GM23338 (cell line): ENCODE measurements around the gene TAS2R41. TPM values are rescaled to one million over a fixed set of nuclear protein-coding genes. Genes with fewer than 3 reads are reported as not detected.

Experiments
- ATAC-seq: fragments of 200-7000 bp; cut with Tn5 transposase; 3 replicates; pipeline ENCODE4 v1.9.1; 2020
- DNase-seq: peaks from one replicate; pipeline ENCODE4 v3.0.0-alpha.2; 2015; ENCODE audit warnings: low spot score
- H2AFZ ChIP-seq: fragments of 200-600 bp; sonication (generic); 2 replicates; pipeline ENCODE4 v1.8.0; 2016; ENCODE audit warnings: antibody characterized with exemption, mild to moderate bottlenecking, moderate library complexity
- H3F3A ChIP-seq: fragments of 200-600 bp; sonication (generic); replicated peaks from 2 replicates; pipeline ENCODE4 v1.8.0; 2017; ENCODE audit warnings: antibody characterized with exemption, mixed run types, low read depth
- H3K27ac ChIP-seq: fragments of 200-600 bp; sonication (generic); 2 replicates; pipeline ENCODE4 v1.6.1; 2016; ENCODE audit warnings: low read depth
- H3K27me3 ChIP-seq: fragments of 200-600 bp; sonication (generic); 2 replicates; pipeline ENCODE4 v1.8.0; 2016; ENCODE audit warnings: mild to moderate bottlenecking, mixed run types, moderate library complexity; ENCODE audit not compliant: insufficient read depth
- H3K36me3 ChIP-seq: fragments of 200-600 bp; sonication (generic); 2 replicates; pipeline ENCODE4 v1.8.0; 2016; ENCODE audit warnings: mild to moderate bottlenecking; ENCODE audit not compliant: insufficient read depth
- H3K4me1 ChIP-seq: fragments of 200-600 bp; sonication (generic); 2 replicates; pipeline ENCODE4 v1.8.0; 2016; ENCODE audit warnings: mild to moderate bottlenecking, moderate library complexity; ENCODE audit not compliant: insufficient read depth
- H3K4me2 ChIP-seq: fragments of 200-600 bp; sonication (generic); 2 replicates; pipeline ENCODE4 v1.7.1; 2017; ENCODE audit warnings: mixed run types
- H3K4me3 ChIP-seq: fragments of 200-600 bp; sonication (generic); 2 replicates; pipeline ENCODE4 v1.6.1; 2016; ENCODE audit warnings: mixed run types
- H3K79me2 ChIP-seq: fragments of 200-600 bp; sonication (generic); replicated peaks from 2 replicates; pipeline ENCODE4 v1.8.0; 2017; ENCODE audit warnings: mild to moderate bottlenecking; ENCODE audit not compliant: insufficient read depth
- H3K9me2 ChIP-seq: fragments of 200-600 bp; sonication (generic); 2 replicates; pipeline ENCODE4 v1.8.0; 2017; ENCODE audit not compliant: insufficient read depth
- H4K20me1 ChIP-seq: fragments of 200-600 bp; sonication (generic); replicated peaks from 2 replicates; pipeline ENCODE4 v1.8.0; 2017; ENCODE audit warnings: mild to moderate bottlenecking; ENCODE audit not compliant: insufficient read depth
- H3K27ac Mint-ChIP-seq: 2 replicates; pipeline ENCODE4 v1.8.0; 2020; ENCODE audit warnings: inconsistent platforms, mild to moderate bottlenecking, moderate library complexity, mixed read lengths
- H3K27me3 Mint-ChIP-seq: 3 replicates; pipeline ENCODE4 v1.8.0; 2022; ENCODE audit warnings: low read depth, mild to moderate bottlenecking, moderate library complexity, mixed read lengths, inconsistent platforms; ENCODE audit not compliant: insufficient read depth, poor library complexity
- H3K36me3 Mint-ChIP-seq: 3 replicates; pipeline ENCODE4 v1.8.0; 2021; ENCODE audit warnings: low read depth, mild to moderate bottlenecking, inconsistent platforms, moderate library complexity, mixed read lengths
- H3K4me1 Mint-ChIP-seq: 3 replicates; pipeline ENCODE4 v1.8.0; 2020; ENCODE audit warnings: mild to moderate bottlenecking, inconsistent platforms, mixed read lengths
- H3K4me3 Mint-ChIP-seq: 3 replicates; pipeline ENCODE4 v1.8.0; 2021; ENCODE audit warnings: moderate library complexity, mild to moderate bottlenecking, inconsistent platforms, mixed read lengths
- H3K9me3 Mint-ChIP-seq: 3 replicates; pipeline ENCODE4 v1.8.0; 2020; ENCODE audit warnings: moderate library complexity, mild to moderate bottlenecking, inconsistent platforms, mixed read lengths
- EZH2phosphoT487 ChIP-seq: fragments of 200-600 bp; sonication (generic); IDR thresholded peaks from one replicate; pipeline ENCODE4 v1.8.1; 2018; ENCODE audit warnings: antibody characterized with exemption; ENCODE audit not compliant: unreplicated experiment
- NANOG ChIP-seq: IDR thresholded peaks from 2 replicates; pipeline ENCODE4 v1.6.1; 2016; ENCODE audit warnings: antibody characterized with exemption, borderline replicate concordance
- POLR2AphosphoS5 ChIP-seq: IDR thresholded peaks from 2 replicates; pipeline ENCODE4 v1.6.1; 2016; ENCODE audit warnings: antibody characterized with exemption, low read depth
- STAT1 ChIP-seq: IDR thresholded peaks from one replicate; pipeline ENCODE4 v1.6.1; 2016; ENCODE audit warnings: antibody characterized with exemption; ENCODE audit not compliant: unreplicated experiment
- ZNF114 ChIP-seq: fragments of 250-450 bp; sonication (Bioruptor Pico); IDR thresholded peaks from 2 replicates; pipeline ENCODE4 v1.5.0; 2020; ENCODE audit warnings: mild to moderate bottlenecking, moderate library complexity
- ZNF331 ChIP-seq: fragments of 250-450 bp; sonication (Bioruptor Pico); IDR thresholded peaks from 2 replicates; pipeline ENCODE4 v1.5.0; 2020; ENCODE audit warnings: low read depth, mild to moderate bottlenecking, moderate library complexity
- polyA plus RNA-seq: library from polyadenylated mRNA; unstranded; fragments of >200 nt; fragmentation: Nextera tagmentation; extraction: Ambion mirVana; gene quantifications from 2 replicates; pipeline ENCODE4 v1.2.1, GENCODE V29; 2016
- total RNA-seq: library from RNA; depleted of rRNA; stranded (reverse); fragments of >200 nt; shearing (Covaris generic); gene quantifications from 2 replicates; pipeline ENCODE4 v1.2.3, GENCODE V29; 2014
- TF ChIP-seq, protein P1 (sequence below): IDR thresholded peaks from 2 replicates; pipeline ENCODE4 v1.6.1; 2016; ENCODE audit warnings: antibody characterized with exemption

Gene TAS2R41
- total and polyA plus RNA-seq, 2 experiments from 2014 or later = 1.2 TPM; not detected in 1

DNA sequence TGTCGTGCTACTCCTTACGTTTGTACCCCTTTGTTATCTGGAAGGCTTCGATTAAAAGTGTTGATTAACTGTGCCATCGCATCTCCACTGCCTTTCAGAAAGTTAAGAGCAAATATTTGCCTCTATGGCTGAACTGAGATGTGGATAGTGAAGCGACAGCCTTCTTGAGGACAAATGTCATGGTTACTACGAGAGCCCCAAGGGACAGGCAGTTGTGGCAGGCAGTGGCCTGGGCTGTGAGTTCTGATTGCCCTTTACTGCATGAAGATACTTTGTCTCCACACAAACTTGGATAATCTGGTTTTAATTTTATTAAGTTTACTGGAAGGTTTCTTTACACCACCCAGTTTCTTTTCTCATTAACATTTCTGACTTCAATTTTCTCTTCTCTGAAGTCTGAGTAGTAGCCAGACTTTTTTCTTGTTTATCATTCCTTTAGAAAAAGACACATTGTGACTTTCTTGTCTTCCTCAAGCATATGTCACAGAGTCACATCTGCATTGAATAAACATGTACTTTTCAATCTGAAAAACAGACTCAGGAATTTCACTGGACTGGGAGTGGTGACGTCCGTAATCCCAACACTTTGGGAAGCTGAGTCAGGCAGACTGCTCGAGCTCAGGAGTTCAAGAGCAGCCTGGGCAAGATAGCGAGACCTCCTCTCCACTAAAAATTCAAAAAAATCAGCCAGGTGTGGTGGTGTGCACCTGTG lies 1.5 kb downstream of the TAS2R41 start (continued):
- TF ChIP-seq ZNF331 (CRISPR knock-in tag) (no peak), POLR2AphosphoS5 (no peak), STAT1 (no peak)
- TF ChIP-seq, protein P1, sequence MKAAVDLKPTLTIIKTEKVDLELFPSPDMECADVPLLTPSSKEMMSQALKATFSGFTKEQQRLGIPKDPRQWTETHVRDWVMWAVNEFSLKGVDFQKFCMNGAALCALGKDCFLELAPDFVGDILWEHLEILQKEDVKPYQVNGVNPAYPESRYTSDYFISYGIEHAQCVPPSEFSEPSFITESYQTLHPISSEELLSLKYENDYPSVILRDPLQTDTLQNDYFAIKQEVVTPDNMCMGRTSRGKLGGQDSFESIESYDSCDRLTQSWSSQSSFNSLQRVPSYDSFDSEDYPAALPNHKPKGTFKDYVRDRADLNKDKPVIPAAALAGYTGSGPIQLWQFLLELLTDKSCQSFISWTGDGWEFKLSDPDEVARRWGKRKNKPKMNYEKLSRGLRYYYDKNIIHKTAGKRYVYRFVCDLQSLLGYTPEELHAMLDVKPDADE = no peak

DNA sequence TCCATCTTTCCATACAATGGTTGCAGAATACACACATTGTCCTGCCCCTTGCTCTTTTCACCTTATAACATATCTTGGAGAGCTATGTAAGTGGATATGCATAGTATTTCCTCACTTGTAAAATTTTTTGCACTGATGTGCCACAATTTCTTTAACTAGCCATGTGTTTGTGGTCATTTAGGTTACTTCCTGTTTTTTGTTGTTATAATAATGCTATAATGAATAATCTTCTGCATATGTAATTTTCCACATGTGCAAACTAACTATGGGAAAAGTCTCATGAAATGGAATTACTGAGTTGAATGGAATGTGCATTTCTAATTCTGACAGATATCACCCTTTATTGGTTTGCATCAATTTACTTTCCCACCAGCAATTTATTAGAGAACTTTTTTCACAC lies 2.8 kb downstream of the TAS2R41 start:
- Histone ChIP-seq H3K27me3 (no peaks in the 10 kb centered on the region), H3F3A (no peaks in the 10 kb centered on the region), H3K9me2 (no peaks in the 10 kb centered on the region), H3K4me1 (no peaks in the 10 kb centered on the region), H4K20me1 (0 out of 2 replicates have a peak, but pooled peaks cover 2% of the 10 kb centered on the region), H3K79me2 (no peaks in the 10 kb centered on the region), H3K4me2 (no peak overlapping the region), H3K36me3 (no peaks in the 10 kb centered on the region), H3K4me3 (no peak overlapping the region), H3K27ac (no peak overlapping the region), H2AFZ (no peak overlapping the region)
- no peak for ATAC-seq
- no peak for TF ChIP-seq EZH2phosphoT487
- no peak for DNase-seq
- Mint-ChIP-seq H3K9me3 (no peaks in the 10 kb centered on the region), H3K4me1 (no peaks in the 10 kb centered on the region; the same call in 2 of the 3 replicates), H3K27ac (no peak overlapping the region), H3K36me3 (no peaks in the 10 kb centered on the region), H3K4me3 (no peak overlapping the region), H3K27me3 (peaks cover 2% of the 10 kb centered on the region)

DNA sequence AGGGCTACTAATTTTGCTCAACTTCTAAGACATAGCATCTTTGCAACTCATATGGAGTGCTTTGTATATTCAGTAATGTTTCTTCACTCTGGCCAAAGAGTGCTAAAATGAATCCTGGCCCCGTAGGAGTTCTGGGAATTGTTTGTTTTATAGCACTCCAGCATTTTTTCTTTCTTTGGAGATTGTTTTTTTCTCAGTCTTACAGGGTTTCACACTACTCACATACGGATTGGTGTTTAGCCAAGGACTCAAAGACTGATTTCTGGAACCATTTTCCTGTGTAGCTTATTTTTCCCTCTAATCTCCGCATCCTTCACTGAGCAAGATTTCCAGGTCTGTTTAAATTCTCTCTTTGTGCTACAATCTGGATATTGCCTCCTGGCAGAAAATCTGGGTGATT lies 6.4 kb downstream of the TAS2R41 start:
- Mint-ChIP-seq H3K27me3 (no peaks in the 10 kb centered on the region), H3K36me3 (no peaks in the 10 kb centered on the region), H3K9me3 (no peaks in the 10 kb centered on the region), H3K27ac (no peak overlapping the region), H3K4me1 (no peaks in the 10 kb centered on the region; the same call in 2 of the 3 replicates), H3K4me3 (no peak overlapping the region)
- Histone ChIP-seq H3K79me2 (no peaks in the 10 kb centered on the region), H3K9me2 (no peaks in the 10 kb centered on the region), H3K36me3 (no peaks in the 10 kb centered on the region), H3K4me1 (no peaks in the 10 kb centered on the region), H3K27ac (no peak overlapping the region), H4K20me1 (no peaks in the 10 kb centered on the region), H3K4me2 (no peak overlapping the region), H2AFZ (no peak overlapping the region), H3F3A (no peaks in the 10 kb centered on the region), H3K4me3 (no peak overlapping the region), H3K27me3 (no peaks in the 10 kb centered on the region)
- DNase-seq = no peak
- no peak for TF ChIP-seq STAT1
- no peak for TF ChIP-seq NANOG
- ATAC-seq = no peak

DNA sequence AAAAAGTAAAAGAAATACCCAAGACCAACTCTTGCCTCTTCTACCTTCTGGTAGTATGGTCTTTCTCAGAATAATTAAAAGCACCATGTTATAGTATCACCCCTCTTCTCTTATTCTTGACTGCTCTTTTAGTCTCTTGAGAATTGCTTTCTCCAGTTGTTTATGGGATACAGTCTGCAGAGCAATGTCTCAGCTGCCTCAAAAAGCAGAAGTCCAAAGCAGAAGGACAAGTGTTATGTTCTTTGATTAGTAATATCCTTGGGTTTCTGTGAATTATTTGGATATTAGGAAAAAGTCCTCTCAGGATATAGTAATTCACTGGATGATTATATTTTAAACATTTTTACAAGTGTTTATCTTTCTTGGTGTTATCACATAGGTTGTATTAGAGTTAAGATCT lies 7.4 kb downstream of the TAS2R41 start:
- DNase-seq (no peak), ATAC-seq (no peak)
- Mint-ChIP-seq H3K27me3 (no peaks in the 10 kb centered on the region), H3K27ac (no peak overlapping the region), H3K4me1 (no peaks in the 10 kb centered on the region; the same call in 2 of the 3 replicates), H3K4me3 (no peak overlapping the region), H3K36me3 (no peaks in the 10 kb centered on the region), H3K9me3 (no peaks in the 10 kb centered on the region)
- Histone ChIP-seq H3K27ac (no peak overlapping the region), H3K4me3 (no peak overlapping the region), H3K4me1 (no peaks in the 10 kb centered on the region), H2AFZ (no peak overlapping the region), H3K4me2 (no peak overlapping the region), H3K9me2 (no peaks in the 10 kb centered on the region), H4K20me1 (no peaks in the 10 kb centered on the region), H3K36me3 (no peaks in the 10 kb centered on the region), H3F3A (no peaks in the 10 kb centered on the region), H3K79me2 (no peaks in the 10 kb centered on the region), H3K27me3 (no peaks in the 10 kb centered on the region)
- no peak for TF ChIP-seq ZNF331 (CRISPR knock-in tag)
- TF ChIP-seq, protein P1 = no peak
- TF ChIP-seq ZNF114 (CRISPR knock-in tag) = no peak
- TF ChIP-seq STAT1 = no peak
- TF ChIP-seq NANOG = no peak
